ENCODE measurements around the gene LCNL1. TPM values are rescaled to one million over a fixed set of nuclear protein-coding genes. Genes with fewer than 3 reads are reported as not detected.

Gene LCNL1
- total RNA-seq, 1 experiment from 2014 or later, result 0.82 TPM

DNA sequence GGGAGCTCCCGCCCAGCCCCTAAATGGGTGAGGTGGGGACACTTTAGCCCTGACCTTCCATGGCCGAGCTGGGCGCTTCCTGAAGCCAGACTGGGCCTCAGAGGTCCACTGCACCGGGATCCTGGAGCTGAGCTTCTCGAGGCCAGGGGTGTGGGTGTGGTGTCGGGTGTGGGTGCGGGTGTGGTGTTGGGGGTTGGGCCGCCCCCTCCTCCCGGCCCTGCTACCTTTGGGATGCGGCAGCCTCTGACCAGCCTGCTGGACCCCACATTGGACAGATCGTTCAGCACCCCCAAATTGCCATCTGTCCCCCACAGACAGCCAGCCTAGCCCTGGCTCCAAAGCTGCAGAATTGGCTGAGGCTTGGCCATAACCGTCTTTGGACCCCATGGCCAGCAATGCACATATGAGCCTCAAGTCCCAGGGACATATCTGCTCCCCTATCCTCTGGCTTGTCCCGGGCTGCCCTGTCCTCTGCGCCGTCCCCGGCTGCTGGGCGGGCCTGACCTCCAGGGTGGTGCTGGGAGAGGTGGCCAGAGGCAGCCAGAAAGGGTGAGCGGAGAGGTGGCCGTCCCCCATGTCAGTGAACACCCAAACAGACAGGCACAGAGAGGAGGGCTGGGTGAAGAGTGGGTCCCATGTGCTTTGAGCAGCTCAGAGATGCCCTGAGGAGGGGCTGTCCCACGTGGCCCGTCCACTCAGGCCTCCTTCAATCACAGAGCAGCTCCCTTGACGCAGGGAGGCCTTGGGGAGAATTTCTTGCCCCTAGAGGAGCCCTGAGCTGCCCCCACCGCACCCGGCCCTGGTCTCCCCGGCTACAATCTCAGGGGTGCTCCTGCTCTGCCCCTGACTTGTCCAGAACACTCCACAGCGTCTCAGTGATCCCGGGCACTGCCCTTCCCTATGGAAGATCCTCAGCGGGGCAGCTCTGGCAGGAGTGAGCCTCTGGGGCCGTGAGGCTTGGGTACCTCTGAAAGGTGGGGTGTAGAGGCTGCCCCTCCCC is 8.9 kb upstream of the LCNL1 start:
- TF ChIP-seq, protein P1, sequence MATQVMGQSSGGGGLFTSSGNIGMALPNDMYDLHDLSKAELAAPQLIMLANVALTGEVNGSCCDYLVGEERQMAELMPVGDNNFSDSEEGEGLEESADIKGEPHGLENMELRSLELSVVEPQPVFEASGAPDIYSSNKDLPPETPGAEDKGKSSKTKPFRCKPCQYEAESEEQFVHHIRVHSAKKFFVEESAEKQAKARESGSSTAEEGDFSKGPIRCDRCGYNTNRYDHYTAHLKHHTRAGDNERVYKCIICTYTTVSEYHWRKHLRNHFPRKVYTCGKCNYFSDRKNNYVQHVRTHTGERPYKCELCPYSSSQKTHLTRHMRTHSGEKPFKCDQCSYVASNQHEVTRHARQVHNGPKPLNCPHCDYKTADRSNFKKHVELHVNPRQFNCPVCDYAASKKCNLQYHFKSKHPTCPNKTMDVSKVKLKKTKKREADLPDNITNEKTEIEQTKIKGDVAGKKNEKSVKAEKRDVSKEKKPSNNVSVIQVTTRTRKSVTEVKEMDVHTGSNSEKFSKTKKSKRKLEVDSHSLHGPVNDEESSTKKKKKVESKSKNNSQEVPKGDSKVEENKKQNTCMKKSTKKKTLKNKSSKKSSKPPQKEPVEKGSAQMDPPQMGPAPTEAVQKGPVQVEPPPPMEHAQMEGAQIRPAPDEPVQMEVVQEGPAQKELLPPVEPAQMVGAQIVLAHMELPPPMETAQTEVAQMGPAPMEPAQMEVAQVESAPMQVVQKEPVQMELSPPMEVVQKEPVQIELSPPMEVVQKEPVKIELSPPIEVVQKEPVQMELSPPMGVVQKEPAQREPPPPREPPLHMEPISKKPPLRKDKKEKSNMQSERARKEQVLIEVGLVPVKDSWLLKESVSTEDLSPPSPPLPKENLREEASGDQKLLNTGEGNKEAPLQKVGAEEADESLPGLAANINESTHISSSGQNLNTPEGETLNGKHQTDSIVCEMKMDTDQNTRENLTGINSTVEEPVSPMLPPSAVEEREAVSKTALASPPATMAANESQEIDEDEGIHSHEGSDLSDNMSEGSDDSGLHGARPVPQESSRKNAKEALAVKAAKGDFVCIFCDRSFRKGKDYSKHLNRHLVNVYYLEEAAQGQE (IDR thresholded peaks at IDR 0.05; ENCODE audit: insufficient read depth in 1 of 2, low read depth in 2 of 2, low read length in 1 of 2), result no peak
- no peak for TF ChIP-seq TCF7L2 (IDR thresholded peaks at IDR 0.05; ENCODE audit: low read depth, low read length)
- no TSS peak for BruUV-seq (replicated peaks)
- no peak overlapping the region for H3K27ac ChIP-seq (ENCODE audit: low read length)
- H3K4me1 ChIP-seq (ENCODE audit: control insufficient read depth, insufficient read depth, low read length), result no peaks in the 10 kb centered on the region
- intact Hi-C loops (cut with micrococcal nuclease; ENCODE audit: unreplicated experiment), result no loop called here
- POLR2A ChIA-PET, result no interaction called here
- no peak for ATAC-seq
- no peaks in the 10 kb centered on the region for H3K9me3 ChIP-seq (ENCODE audit: control insufficient read depth, insufficient read depth, low read depth, low read length)
- H3K27me3 ChIP-seq (ENCODE audit: control insufficient read depth, insufficient read depth, low read length), result no peaks in the 10 kb centered on the region
- H3K36me3 ChIP-seq (ENCODE audit: control insufficient read depth, insufficient read depth, low read length), result no peaks in the 10 kb centered on the region
- CTCF ChIA-PET, result no interaction called here
- in situ Hi-C loops (cut with HindIII; ENCODE audit: low pct_unique_long_range_greater_than_20kb, low sequenced_read_pairs), result no loop called here
- H3K4me3 ChIP-seq (ENCODE audit: low read depth in 2 of 2, low read length in 2 of 2), result no peak overlapping the region
- no peak for DNase-seq (ENCODE audit: low read depth, low spot score)

DNA sequence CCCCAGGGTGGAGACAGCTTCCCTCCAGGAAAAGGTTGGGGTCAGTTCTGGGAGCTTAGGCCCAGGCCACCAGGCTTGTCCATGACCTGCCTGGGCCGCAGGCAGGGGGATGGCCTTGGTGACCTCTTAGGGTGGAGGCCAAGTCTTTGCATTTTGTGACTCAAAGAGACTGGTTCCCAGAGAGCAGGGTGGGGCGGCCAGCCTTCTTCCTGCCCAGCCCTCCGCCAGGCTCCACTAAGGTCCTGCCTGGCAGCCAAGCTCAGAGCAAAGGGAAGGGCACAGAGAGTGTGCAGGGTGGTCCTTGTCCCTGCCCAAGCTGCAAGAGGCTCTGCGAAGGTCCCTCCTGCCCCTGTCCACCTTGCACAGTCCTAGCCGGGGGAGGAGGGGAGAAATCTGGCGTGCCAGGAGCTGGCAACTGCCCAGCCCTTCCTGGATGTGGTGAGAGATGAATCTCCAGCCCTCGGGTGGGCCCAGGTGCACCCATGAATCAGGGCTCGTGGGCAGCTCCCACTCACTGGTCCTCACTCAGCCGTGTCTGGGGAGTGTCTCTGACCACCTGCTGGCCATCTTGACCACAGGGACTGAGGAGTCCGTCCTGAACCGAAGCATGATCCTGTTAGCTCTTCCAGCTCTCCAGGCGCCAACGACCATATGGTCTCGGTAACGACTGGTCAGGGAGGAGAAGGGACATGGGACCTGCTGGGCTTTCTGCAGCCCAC is 7.8 kb upstream of the LCNL1 start:
- intact Hi-C loops (cut with micrococcal nuclease; ENCODE audit: unreplicated experiment) (no loop called here), in situ Hi-C loops (cut with HindIII; ENCODE audit: low pct_unique_long_range_greater_than_20kb, low sequenced_read_pairs) (no loop called here)
- Histone ChIP-seq H3K4me3 (ENCODE audit: low read depth in 2 of 2, low read length in 2 of 2) (no peak overlapping the region), H3K27me3 (ENCODE audit: control insufficient read depth, insufficient read depth, low read length) (no peaks in the 10 kb centered on the region), H3K27ac (ENCODE audit: low read length) (no peak overlapping the region), H3K36me3 (ENCODE audit: control insufficient read depth, insufficient read depth, low read length) (no peaks in the 10 kb centered on the region), H3K9me3 (ENCODE audit: control insufficient read depth, insufficient read depth, low read depth, low read length) (no peaks in the 10 kb centered on the region), H3K4me1 (ENCODE audit: control insufficient read depth, insufficient read depth, low read length) (no peaks in the 10 kb centered on the region)
- no peak for DNase-seq (ENCODE audit: low read depth, low spot score)
- no peak for ATAC-seq
- no TSS peak for BruUV-seq (replicated peaks)
- CTCF ChIA-PET, result no interaction called here
- TF ChIP-seq TCF7L2 (IDR thresholded peaks at IDR 0.05; ENCODE audit: low read depth, low read length), result no peak
- TF ChIP-seq, protein P2, sequence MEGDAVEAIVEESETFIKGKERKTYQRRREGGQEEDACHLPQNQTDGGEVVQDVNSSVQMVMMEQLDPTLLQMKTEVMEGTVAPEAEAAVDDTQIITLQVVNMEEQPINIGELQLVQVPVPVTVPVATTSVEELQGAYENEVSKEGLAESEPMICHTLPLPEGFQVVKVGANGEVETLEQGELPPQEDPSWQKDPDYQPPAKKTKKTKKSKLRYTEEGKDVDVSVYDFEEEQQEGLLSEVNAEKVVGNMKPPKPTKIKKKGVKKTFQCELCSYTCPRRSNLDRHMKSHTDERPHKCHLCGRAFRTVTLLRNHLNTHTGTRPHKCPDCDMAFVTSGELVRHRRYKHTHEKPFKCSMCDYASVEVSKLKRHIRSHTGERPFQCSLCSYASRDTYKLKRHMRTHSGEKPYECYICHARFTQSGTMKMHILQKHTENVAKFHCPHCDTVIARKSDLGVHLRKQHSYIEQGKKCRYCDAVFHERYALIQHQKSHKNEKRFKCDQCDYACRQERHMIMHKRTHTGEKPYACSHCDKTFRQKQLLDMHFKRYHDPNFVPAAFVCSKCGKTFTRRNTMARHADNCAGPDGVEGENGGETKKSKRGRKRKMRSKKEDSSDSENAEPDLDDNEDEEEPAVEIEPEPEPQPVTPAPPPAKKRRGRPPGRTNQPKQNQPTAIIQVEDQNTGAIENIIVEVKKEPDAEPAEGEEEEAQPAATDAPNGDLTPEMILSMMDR (IDR thresholded peaks at IDR 0.05), result no peak
- TF ChIP-seq, protein P1 (IDR thresholded peaks at IDR 0.05; ENCODE audit: insufficient read depth in 1 of 2, low read depth in 2 of 2, low read length in 1 of 2), result no peak
- TF ChIP-seq POLR2AphosphoS5 (IDR thresholded peaks at IDR 0.05; ENCODE audit: low read depth, low read length), result no peak
- POLR2A ChIA-PET, result no interaction called here

Measured in Panc1 (cell line).